Activated T-cell treated with anti-CD3 and anti-CD28 coated beads for 24 hours (primary cell): Measurements from ENCODE around the gene OXER1.

Experiments used
- DNase-seq: peaks from one replicate; pipeline ENCODE4 v3.0.0-alpha.2; 2020; ENCODE audit warnings: low read depth

Gene OXER1

GRCh38 chr2:42793334-42794270 lies 29.7 kb upstream of the OXER1 start:
- no peak for DNase-seq

- no peak for DNase-seq
Measured at GRCh38 chr2:42792583-42793333, 28.8 kb upstream of the OXER1 start, which contains the start of gene HAAO. HAAO (minus strand) TSS chr2:42792583; CDS start chr2:42792536, 47 bp downstream.

GRCh38 chr2:42792087-42792582 lies 28.2 kb upstream of the OXER1 start:
- no peak for DNase-seq

GRCh38 chr2:42791606-42792005 lies 27.7 kb upstream of the OXER1 start:
- no peak for DNase-seq

- no peak for DNase-seq
Measured at GRCh38 chr2:42789751-42790150, 25.8 kb upstream of the OXER1 start.

- no peak for DNase-seq
Measured at GRCh38 chr2:42788882-42789281, 24.9 kb upstream of the OXER1 start.

- DNase-seq: no peak
Measured at GRCh38 chr2:42788478-42788793, 24.5 kb upstream of the OXER1 start.

GRCh38 chr2:42787788-42788477 lies 24.0 kb upstream of the OXER1 start:
- DNase-seq: no peak

GRCh38 chr2:42787424-42787787 lies 23.5 kb upstream of the OXER1 start:
- DNase-seq: no peak

- DNase-seq: no peak
Measured at GRCh38 chr2:42786561-42787345, 22.8 kb upstream of the OXER1 start.

- no peak for DNase-seq
Measured at GRCh38 chr2:42784204-42784880, 20.4 kb upstream of the OXER1 start.

GRCh38 chr2:42783511-42783910 lies 19.6 kb upstream of the OXER1 start:
- no peak for DNase-seq

GRCh38 chr2:42781181-42781580 lies 17.2 kb upstream of the OXER1 start:
- DNase-seq: no peak

GRCh38 chr2:42777883-42778805 lies 14.2 kb upstream of the OXER1 start:
- DNase-seq: no peak

- DNase-seq: no peak
Measured at GRCh38 chr2:42775810-42776209, 11.9 kb upstream of the OXER1 start.

- DNase-seq: no peak
Measured at GRCh38 chr2:42775186-42775585, 11.3 kb upstream of the OXER1 start.

GRCh38 chr2:42771546-42772153 lies 7.7 kb upstream of the OXER1 start:
- no peak for DNase-seq

GRCh38 chr2:42770288-42771131 lies 6.6 kb upstream of the OXER1 start:
- DNase-seq: no peak
